HG03103 (cell line): ENCODE measurements around the gene RPP40.

Source experiments
- ATAC-seq: cut with Tn5 transposase; IDR thresholded peaks from one replicate; pipeline ENCODE4 v1.9.1; 2021; ENCODE audit warnings: low read depth; ENCODE audit not compliant: unreplicated experiment

The RPP40 gene

GRCh38 chr6:4946521-4946920 lies 57.3 kb downstream of the RPP40 start:
- no peak for ATAC-seq
